Measurements from ENCODE around the gene C15orf61. TPM values are rescaled to one million over a fixed set of nuclear protein-coding genes. Genes with fewer than 3 reads are reported as not detected.

The C15orf61 gene
- total and polyA plus RNA-seq, 11 donors = 3.6 to 11.7 (median 9.9) TPM

DNA sequence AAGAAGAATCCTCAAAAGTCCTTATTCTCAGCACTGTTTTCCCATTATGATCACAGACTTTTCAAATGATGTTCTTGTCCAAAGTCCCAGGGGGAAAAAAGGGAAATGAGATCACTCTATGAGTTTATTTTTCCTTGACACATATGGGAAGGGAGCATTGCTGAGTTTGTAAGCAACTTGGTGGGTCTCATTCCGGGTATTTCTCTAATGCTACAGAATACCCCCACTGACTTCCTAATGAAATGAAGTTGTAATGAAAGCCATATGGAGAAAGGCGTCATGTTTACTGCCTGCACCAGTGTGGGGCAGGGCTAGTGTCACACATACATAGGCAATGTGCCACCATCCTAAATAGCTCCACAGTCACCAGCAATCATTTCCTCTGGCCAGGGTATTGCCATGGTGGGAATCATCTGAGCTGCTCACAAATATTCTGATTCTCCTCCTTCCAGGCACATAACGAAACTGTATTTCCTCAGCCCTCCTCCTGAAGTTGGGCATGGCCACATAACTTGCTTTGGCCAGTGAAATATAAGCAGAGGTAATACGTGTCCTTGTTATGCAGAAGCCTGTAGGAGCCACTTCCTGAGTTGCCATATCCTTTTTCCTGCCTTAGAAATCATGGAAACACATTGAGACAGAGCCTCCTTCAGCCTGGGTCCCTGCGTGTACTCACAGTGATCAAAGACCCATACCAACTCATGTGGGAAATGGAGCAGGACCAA is 41.0 kb upstream of the C15orf61 start:
- intact Hi-C loops (cut with DNase I) = no loop called here
- no peaks in the 10 kb centered on the region for H3K36me3 ChIP-seq
- peaks cover 0 to 14% (median 0%) of the 10 kb centered on the region in 12 donors for H3K4me1 ChIP-seq
- DNase-seq (no peak), ATAC-seq (peak in 2 of 4 donors; percentile 43 to 50)
- H3K27me3 ChIP-seq = no peaks in the 10 kb centered on the region
- peaks cover 0 to 6% (median 0%) of the 10 kb centered on the region in 12 donors for H3K9me3 ChIP-seq
- peak overlapping the region in 4 of 12 donors; percentile 13 to 41 (median 25) for H3K27ac ChIP-seq
- WGBS, 4 donors = 53 to 64% (median 58%) methylated on average over 5 of the region's 5 CpGs
- H3K4me3 ChIP-seq = peak overlapping the region in 1 of 12 donors; percentile 19
- TF ChIP-seq, protein P1, sequence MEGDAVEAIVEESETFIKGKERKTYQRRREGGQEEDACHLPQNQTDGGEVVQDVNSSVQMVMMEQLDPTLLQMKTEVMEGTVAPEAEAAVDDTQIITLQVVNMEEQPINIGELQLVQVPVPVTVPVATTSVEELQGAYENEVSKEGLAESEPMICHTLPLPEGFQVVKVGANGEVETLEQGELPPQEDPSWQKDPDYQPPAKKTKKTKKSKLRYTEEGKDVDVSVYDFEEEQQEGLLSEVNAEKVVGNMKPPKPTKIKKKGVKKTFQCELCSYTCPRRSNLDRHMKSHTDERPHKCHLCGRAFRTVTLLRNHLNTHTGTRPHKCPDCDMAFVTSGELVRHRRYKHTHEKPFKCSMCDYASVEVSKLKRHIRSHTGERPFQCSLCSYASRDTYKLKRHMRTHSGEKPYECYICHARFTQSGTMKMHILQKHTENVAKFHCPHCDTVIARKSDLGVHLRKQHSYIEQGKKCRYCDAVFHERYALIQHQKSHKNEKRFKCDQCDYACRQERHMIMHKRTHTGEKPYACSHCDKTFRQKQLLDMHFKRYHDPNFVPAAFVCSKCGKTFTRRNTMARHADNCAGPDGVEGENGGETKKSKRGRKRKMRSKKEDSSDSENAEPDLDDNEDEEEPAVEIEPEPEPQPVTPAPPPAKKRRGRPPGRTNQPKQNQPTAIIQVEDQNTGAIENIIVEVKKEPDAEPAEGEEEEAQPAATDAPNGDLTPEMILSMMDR (IDR thresholded peaks at IDR 0.05) = no peak
- no peak for TF ChIP-seq POLR2A (IDR thresholded peaks at IDR 0.05)

- Histone ChIP-seq H3K4me1 (peaks cover 0 to 14% (median 0%) of the 10 kb centered on the region in 12 donors), H3K27me3 (no peaks in the 10 kb centered on the region), H3K4me3 (no peak overlapping the region), H3K9me3 (peaks cover 0 to 11% (median 0%) of the 10 kb centered on the region in 12 donors), H3K36me3 (no peaks in the 10 kb centered on the region), H3K27ac (no peak overlapping the region)
- DNase-seq (no peak), ATAC-seq (no peak)
- intact Hi-C loops (cut with DNase I) = no loop called here
- TF ChIP-seq POLR2A (IDR thresholded peaks at IDR 0.05) = no peak
- TF ChIP-seq, protein P1 (IDR thresholded peaks at IDR 0.05) = no peak
- 61 to 84% (median 73%) methylated on average over 1 of the region's 1 CpG for WGBS, 4 donors
These were observed 40.2 kb upstream of the C15orf61 start for GRCh38 chr15:67480741-67481140.

DNA sequence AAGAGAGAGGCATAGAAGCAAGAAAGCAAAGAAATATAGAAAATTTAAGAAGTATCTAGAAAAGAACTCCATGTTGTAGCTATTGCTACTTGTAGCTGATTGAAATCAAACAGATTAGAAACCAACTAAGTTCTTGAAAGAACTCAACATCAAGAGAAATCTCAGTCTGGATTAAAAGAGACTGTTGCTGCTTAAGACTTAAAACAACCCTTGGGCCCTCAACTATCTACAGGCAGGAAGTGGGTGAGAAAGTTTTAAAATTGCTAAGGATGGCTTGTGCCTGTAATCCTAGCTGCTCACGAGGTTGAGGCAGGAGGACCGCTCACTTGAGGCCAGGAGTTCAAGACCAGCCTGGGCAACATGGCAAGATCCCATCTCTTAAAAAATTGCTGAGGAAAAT is 39.3 kb upstream of the C15orf61 start:
- H3K4me3 ChIP-seq = no peak overlapping the region
- 91 to 98% (median 94%) methylated on average over 2 of the region's 2 CpGs for WGBS, 4 donors
- H3K36me3 ChIP-seq = no peaks in the 10 kb centered on the region
- intact Hi-C loops (cut with DNase I) = no loop called here
- no peak overlapping the region for H3K27ac ChIP-seq
- H3K27me3 ChIP-seq = no peaks in the 10 kb centered on the region
- peaks cover 0 to 14% (median 0%) of the 10 kb centered on the region in 12 donors for H3K4me1 ChIP-seq
- ATAC-seq = no peak
- H3K9me3 ChIP-seq = peaks cover 0 to 11% (median 0%) of the 10 kb centered on the region in 12 donors
- TF ChIP-seq, protein P1 (IDR thresholded peaks at IDR 0.05) = no peak
- TF ChIP-seq POLR2A (IDR thresholded peaks at IDR 0.05) = no peak
- DNase-seq = no peak

DNA sequence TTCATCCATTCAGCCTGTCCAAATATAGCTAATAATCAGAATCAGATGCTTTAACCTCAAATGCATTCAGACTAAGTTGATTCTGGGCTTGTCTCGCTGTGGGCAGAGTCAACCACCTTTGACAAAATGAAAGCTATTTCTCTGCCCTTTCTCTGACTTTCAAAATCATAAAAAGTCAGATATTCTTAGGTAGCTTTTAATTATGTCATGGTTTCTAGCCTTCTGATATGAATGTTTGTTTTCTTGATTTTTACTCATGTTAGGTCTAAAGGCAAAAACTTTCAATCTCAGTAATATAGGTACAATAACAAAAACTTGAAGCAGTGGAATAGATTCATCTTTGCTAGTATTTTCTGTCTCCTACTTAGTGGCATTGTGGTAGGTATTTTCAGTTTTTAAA is 25.3 kb upstream of the C15orf61 start:
- TF ChIP-seq, protein P1 (IDR thresholded peaks at IDR 0.05) = no peak
- TF ChIP-seq POLR2A (IDR thresholded peaks at IDR 0.05) = no peak
- intact Hi-C loops (cut with DNase I) = no loop called here
- 97 to 100% (median 99%) methylated on average over 1 of the region's 1 CpG for WGBS, 4 donors
- ATAC-seq (no peak), DNase-seq (no peak)
- no peaks in the 10 kb centered on the region for H3K9me3 ChIP-seq
- H3K4me3 ChIP-seq = no peak overlapping the region
- no peaks in the 10 kb centered on the region for H3K27me3 ChIP-seq
- H3K4me1 ChIP-seq = no peaks in the 10 kb centered on the region
- peaks cover 0 to 3% (median 0%) of the 10 kb centered on the region in 9 donors for H3K36me3 ChIP-seq
- no peak overlapping the region for H3K27ac ChIP-seq

Data from heart left ventricle (tissue), 16 donors.